HG03378 (cell line): ENCODE data around the gene COL11A2.
A peak's percentile ranks its signal among the peaks of the same experiment; 100 is the strongest.

Source experiments
- ATAC-seq: cut with Tn5 transposase; IDR thresholded peaks from one replicate; pipeline ENCODE4 v1.9.1; 2021; ENCODE audit warnings: mild to moderate bottlenecking, moderate library complexity; ENCODE audit not compliant: unreplicated experiment

Gene COL11A2

DNA sequence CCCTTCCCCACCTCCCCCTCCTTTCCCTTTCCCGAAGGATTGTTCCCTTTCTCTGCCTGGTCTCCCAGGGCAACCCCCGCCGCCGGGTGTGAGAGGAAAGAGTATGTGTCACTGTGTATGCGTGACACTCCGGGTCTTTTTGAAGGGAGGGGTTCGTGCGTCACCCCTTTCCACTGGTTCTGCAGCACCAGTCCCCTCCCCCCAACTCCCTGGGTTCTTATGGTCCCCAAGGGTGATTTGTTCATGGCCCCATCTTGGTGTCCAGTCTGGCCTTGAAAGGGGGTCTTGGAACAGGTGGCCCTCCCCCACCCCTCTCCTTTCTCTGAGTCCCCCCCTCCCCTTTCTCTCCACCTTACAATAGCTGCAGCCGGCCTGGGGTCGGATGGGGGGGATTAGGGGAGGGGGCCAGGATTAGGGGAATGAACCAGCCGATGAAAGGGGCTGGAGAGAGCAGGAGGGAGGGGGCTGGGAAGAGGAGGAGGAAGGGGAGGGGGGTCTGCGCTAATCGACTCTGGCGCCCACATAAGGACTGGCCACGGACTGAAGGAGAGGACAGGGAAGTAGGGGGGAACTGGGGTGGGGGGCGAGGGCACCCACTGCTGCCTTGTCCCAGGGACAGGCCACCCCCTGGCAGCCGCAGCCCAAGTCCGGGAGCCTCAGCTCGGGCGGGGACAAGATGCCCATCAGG lies 14.7 kb upstream of the COL11A2 start:
- ATAC-seq = no peak

DNA sequence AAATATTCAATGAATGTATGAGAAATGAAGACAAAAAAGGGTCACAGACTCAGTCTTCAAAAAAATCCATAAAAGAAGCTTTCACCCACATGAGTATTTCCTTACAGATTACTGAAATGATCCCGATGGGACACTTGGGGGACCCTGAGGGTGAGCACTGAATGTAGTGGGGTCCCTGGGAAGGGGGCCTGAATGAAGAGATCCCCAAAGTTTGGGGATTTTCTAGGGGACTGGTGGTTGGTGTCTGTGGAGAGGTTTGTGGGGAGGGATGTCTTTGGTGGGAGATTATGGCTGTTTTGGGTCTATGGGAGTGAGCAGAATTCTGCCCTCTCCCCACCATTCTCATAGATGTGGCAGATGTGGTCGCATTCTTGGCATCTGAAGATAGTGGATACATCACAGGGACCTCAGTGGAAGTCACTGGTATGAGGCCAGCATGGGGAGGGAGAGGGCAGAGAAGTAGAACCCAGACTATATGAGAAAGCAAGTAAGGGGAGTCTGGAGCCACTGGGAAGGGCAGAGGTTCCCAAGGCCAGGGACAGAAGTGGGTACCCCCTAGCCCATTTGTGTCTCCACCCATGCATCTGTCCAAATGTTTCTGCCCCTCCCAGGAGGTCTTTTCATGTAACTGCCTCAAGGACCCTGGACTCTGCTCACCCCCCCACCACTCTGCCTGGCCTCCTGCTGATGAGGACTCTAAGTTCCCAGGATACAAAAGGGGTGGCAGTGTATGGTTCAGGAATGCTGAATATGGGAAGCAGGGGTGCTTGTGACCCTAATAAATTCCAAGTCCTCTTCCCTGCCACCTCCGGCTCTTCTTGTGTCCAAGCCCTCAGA lies 14.0 kb upstream of the COL11A2 start:
- ATAC-seq = no peak

DNA sequence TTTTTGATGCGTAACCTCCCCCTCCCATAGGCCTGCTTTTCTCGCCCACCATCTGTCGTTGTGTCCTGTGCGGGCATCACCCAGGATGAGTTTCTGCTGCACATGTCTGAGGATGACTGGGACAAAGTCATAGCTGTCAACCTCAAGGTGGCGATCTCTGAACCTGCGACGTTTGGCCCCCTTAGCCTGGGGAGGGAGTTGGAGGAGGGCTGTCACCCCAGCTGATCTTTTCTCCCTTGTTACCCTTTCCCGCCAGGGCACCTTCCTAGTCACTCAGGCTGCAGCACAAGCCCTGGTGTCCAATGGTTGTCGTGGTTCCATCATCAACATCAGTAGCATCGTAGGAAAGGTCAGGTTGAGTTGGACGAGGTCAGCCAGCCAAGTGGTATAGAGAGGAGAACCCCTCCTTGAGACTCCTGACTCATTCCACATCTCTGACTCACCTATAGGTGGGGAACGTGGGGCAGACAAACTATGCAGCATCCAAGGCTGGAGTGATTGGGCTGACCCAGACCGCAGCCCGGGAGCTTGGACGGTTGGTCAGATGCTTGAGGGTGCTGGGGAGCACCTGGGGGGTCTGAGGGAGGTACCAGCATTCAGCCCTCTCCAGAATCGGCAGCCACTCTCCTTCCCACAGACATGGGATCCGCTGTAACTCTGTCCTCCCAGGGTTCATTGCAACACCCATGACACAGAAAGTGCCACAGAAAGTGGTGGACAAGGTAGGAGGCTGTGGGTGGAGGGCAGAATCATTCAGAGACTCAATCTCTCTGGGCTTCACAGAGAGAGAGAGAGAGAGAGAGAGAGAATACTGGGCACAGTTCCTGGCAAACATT lies 13.1 kb upstream of the COL11A2 start:
- no peak for ATAC-seq

DNA sequence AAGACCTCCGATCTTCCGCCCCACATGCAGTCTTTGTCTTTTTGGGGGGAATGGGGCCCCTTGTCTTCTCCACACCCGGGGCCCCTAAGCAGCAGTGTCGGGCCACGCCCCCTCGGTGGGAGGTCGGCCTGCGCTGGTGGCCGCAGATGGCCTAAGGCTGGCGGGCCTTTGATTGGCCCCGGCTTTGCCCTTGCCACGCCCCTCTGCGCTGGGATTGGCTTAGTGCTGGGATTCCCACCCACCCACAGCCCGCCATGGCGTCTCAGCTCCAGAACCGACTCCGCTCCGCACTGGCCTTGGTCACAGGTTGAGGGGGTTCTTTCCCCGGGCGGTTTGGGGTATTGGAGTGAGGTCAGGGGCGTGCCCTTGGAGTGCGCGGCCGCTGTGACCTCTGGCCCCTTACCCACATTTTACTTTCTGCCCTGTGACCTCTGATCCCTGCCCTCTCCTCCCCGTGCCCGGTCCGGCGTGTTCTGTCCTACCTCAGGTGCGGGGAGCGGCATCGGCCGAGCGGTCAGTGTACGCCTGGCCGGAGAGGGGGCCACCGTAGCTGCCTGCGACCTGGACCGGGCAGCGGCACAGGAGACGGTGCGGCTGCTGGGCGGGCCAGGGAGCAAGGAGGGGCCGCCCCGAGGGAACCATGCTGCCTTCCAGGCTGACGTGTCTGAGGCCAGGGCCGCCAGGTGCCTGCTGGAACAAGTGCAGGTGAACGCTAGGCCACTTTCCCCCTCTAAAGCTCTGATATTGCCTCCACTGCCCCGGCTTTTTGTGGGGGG lies 12.3 kb upstream of the COL11A2 start, which contains the start of gene HSD17B8:
TSS of gene HSD17B8 (plus strand) at position 241 of the 776 bp plus-strand sequence. CDS start at position 255, 14 bp downstream.
- ATAC-seq = peak; percentile 33

DNA sequence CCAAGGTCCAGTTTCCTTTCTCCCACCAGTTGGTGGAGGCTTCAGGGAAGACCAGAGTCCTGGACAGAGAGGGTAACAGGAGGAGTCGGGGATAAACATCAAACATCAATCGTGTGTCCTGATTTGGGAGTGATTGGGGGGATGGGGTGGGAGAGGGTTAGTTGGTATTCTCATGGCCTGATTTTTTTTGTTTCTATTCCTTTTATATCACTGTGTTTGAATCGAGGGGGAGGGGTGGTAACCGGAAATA lies 11.8 kb upstream of the COL11A2 start:
- no peak for ATAC-seq

DNA sequence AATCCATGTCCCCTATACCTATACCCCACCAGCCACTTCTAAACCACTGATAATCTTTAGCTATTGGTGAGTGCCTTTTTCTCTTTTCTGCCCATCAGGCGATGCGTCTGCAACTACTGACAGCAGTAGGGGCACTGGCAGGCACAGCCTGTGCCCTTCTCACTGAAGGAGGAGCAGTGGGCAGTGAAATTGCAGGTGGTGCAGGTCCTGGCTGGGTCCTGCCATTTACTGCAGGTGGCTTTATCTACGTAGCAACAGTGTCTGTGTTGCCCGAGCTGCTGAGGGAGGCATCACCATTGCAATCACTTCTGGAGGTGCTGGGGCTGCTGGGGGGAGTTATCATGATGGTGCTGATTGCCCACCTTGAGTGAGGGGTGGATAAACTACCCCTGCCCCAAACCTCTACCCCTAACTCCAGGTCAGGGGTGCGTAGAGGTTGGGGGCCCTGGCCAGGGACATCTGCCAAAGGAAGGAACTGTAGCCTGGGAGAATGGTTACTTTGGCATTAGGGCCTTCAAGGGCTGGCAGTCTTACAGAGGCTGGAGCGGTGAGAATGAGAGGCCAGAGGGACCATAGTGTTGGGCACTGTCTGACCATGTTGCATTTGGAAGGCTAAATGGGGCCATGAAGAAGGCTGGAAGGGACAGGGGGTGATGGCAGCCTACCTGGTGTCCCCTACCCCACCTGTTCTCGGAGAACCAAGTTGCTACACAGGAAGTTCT lies 11.3 kb upstream of the COL11A2 start:
- ATAC-seq = no peak

DNA sequence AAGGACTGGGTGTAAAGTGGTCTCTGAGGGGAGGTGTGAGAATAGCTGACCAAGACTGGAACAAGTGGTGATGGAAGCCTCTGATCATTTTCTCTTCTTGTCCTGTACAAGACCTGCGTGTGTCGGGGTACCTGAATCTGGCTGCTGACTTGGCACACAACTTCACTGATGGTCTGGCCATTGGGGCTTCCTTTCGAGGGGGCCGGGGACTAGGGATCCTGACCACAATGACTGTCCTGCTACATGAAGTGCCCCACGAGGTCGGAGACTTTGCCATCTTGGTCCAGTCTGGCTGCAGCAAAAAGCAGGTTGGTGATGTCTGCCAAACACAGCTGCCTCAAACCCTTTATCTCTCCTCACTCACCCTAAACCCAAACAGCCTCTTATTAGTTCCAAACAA lies 10.5 kb upstream of the COL11A2 start:
- ATAC-seq = no peak

DNA sequence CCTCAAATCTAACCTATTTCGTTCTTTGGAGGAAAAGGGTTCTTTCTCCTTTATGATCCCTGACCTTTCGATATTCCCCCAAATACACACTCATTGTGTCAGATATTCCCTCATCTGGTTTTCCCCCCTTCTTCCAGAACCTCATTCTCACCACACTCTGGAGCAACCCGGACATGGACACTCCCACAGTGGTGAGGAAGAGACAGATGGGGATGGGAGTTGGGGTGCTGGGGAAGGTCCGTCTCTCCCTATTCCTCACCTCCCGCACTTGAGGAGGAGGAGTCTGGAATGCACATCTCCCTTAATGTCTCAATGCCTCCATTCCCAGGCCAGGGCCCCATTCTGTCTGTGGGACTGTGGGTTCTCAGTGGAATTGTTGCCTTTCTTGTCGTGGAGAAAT lies 9.7 kb upstream of the COL11A2 start:
- no peak for ATAC-seq

DNA sequence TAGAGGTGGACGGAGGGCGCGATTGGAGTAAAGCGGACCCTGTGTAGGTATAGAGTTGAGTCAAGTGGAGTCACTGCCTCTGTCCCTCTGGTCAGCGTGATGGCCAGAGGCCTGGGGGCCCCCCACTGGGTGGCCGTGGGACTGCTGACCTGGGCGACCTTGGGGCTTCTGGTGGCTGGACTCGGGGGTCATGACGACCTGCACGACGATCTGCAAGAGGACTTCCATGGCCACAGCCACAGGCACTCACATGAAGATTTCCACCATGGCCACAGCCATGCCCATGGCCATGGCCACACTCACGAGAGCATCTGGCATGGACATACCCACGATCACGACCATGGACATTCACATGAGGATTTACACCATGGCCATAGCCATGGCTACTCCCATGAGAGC lies 8.9 kb upstream of the COL11A2 start:
- no peak for ATAC-seq

DNA sequence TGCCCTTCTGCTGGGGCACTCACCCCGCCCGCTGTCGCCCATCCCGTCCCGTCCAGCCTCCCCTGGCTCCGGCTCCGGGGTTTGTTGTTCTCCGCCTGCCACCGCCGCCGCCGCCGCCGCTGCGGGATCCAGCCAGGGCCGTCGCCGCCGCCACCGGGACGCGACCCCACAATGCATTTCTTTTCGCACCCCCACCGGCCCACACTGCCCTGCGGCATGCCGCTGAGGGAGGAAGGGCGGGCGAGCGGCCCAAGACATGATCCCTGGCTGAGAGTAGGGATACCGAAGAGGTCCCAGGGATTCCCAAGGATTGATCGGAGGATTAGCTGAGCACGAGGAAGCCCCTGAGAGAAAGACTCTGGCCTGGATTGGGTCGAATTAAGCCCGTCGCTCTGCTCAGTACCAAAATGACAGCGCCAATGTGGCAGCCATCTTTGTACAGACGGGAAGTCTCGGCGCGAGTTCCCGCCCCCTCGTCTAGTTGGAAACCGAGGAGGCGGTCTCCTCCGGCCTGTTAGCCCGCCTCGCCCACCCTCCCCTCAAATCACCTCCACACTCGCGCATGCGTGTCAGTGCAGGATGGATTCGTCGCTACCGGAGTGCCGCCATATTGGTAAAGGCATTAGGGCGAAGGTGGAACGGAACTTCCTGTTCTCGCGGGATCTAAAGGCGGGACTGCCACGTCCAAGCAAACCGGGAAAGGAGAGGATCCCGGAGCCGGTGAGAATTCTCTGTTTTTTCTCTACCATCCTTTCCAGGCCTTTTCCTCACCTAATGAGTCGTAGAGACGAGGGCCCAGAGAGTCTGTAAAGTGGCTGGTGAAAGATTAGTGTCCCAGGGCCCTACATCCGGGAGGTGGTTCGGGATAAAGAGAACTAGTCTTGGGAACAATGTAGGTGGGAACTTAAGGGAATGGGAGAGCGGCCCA lies 8.2 kb upstream of the COL11A2 start, which contains the start of the genes RXRB and SLC39A7:
TSS of gene RXRB (minus strand) at position 447 of the 928 bp plus-strand sequence. CDS start at position 258, 189 bp downstream.
TSS of gene SLC39A7 (plus strand) at position 649 of the 928 bp plus-strand sequence. CDS start 379 bp downstream, outside the sequence.
- peak; percentile 56 for ATAC-seq

DNA sequence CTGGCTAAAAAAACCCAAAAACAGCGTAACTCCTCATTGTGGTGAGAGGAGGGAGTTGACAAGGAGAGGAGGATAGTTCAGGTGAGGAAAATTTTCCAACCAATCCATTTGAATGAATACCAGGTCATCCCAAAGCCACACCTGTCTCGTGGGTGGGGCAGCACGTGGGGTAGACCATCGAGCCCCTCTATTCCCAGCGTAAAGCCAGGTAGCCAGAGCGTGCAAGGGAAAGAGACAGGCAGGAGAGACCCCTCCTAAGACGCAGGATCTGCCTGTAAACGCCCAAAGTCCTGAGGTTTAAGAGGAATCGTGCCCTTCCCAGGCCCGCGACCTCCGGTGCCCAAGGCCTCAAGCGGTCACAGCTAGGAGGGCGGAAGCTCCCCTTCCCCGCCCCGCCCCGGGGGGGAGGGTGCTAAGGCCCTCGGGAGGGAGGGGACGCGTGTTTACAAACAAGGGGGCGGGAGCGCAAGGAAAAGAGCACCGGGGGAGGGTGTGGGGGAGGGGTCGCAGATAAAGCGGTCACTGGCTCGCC lies 7.5 kb upstream of the COL11A2 start:
- ATAC-seq = peak; percentile 2

DNA sequence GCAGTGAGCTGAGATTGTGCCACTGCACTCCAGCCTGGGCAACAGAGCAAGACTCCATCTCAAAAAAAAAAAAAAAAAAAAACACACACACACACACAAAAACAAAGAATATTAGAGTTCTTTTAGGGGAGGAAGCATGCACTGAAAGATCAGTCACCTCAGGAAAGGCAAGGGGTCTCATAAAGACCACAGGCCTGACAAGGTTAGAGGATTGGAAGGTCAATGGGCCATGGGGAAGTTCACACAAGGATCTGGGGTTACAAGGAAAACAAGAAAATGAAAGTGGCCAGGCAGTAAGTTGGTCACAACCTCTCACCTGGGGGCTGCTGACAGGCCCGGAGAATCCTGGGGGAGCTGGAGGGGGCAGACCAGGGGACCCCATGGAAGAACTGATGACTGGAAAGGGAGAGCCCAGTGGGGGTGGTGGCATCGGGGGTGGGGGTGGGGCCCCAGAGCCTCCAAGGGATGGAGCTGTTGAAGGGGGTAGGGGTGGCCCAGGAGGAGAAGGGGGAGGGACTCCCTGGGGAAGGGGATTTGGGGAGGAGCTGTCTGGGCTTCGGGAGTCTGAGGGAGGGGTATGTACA lies 6.7 kb upstream of the COL11A2 start:
- no peak for ATAC-seq

DNA sequence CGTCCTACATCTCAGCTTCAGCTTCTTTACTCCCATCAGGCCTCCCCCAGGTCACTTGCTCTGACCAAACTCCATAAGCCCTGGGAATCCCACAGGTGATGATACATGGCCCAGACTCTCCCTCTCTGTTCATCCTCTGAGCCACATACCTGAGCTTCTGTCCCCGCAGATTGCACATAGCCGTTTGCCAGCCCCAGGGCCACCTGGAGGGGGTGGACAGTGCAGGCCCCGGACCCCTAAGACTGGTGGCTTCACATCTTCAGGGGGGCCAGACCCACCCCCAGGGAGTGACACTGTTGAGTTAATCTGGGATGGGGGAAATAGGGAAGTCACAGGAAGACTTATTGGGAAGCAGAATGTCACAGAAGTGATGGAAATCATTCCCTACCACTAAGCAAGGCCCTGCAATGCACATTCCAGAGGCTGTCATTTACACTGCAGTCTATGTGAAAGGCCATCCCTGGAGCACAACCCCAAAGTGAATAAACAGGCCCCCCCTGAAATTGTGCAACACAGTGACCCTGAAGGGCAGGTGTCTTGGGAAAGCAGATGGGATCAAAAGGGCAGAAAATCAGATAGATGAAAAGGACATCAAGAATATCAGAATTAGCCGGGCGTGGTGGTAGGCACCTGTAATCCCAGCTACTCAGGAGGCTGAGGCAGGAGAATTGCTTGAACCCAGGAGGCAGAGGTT lies 6.0 kb upstream of the COL11A2 start:
- no peak for ATAC-seq

DNA sequence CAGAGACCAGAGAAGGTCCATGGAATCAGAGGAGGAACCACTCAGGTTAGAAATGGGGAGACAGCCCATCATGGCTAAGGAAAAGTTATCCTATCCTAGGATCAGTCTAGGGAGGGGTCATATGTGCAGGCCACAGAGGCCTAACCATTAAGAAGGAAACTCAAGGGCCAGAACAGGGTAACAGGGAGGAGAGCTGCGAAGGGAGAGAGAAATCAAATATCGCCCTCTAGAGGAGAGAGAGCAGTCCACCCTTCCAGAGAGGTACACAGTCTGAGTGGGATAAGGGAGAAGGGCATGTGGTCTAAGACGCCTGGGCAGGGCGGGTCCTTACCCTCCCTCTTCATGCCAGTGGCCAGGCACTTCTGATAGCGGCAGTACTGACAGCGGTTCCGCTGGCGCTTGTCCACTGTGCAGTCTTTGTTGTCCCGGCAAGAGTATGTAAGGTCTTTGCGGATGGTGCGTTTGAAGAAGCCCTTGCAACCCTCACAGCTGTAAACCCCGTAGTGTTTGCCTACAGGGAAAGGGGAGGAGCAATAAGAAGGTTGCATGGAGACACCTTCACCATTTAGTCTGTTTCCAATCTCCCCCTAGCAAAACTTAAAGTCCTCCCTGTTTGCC lies 5.3 kb upstream of the COL11A2 start:
- ATAC-seq = no peak

DNA sequence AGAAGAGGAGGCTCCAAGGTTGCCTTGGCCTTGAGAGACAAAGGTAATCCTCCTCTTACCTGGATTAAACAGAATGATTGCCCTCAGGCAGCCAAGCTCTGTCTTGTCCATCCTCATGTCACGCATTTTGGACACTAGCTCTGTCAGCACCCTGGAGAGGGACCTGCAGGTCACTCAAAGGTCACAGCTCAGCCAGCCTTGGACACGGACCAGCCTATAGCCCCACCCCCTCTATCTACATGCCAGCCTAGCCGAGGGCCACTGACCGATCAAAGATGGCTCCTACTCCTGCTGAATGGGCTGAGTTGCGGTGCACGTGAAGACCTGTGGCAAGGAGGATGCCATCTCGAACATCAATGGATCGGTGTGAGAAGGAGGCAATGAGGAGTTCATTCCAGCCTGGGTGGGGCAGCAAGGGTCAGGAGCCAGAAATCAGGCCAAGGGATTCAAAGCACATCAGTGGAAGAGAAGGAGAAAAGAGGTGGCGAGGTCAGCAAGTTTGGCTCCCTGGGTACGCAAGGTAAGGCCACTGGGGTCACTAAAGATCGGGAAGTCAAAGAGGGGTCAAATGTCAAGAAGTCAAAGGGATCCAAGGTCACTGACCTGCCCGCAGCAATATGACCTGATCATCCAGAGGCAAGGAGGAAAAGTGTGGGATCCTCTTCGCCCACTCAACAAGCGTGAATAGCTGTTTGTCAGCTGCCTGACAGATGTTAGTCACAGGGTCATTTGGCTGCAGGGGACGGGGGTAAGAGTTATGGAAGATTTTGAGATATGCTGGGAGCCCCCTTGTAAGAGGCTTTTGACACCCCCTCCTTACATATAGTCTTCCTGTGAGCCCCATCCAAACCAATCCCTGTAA lies 3.3 kb upstream of the COL11A2 start:
- ATAC-seq = no peak

DNA sequence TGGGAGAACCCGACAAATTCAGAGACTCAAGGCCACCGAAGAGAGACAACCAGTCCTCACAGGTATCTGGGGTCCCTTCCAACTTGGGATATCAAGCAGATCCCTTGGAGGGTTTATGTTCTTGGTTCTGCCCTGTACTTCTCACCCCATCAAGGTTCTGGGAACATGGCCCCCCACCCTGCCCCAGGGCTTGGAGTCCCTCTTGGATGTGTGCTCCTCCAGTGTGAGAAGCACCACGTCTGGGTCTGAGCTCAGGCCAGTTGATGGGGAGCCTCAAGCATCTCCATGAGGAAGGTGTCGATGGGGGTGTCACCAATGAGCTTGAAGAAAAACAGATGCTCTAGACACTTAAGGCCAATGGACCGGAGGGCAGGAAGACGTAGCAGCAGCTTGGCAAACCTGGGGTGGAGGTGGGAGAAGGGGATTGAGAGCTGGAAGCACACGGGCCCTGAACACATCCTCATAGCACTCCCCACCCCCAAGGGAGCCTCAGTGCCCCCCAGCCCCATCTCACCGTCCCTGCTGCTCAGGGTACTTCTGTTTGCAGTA lies 2.2 kb upstream of the COL11A2 start:
- ATAC-seq = no peak
